AG04449 (cell line): ENCODE data around the gene AP3D1.

Experiments
- CTCF ChIA-PET: fragments of 350-600 bp; formaldehyde crosslinking; extraction: SDS; loops from one replicate; lab custom pipeline; 2021; ENCODE audit warnings: antibody characterized with exemption; lab: Yijun Ruan, JAX
- POLR2A ChIA-PET: fragments of 400-600, 350-600 bp; formaldehyde crosslinking; extraction: SDS; loops from one replicate; lab custom pipeline; 2020; ENCODE audit warnings: antibody characterized with exemption, inconsistent platforms; lab: Yijun Ruan, JAX
- DNase-seq: peaks from one replicate; pipeline ENCODE4 v3.0.0-alpha.2; 2010; ENCODE audit warnings: low read depth, low spot score
- H3K4me3 ChIP-seq: 2 replicates; pipeline ENCODE4 v1.5.1; 2011; ENCODE audit warnings: low read depth, mild to moderate bottlenecking, control low read depth, low read length
- TF ChIP-seq, protein P1 (sequence below): IDR thresholded peaks from one replicate; pipeline ENCODE4 v1.5.1; 2011; ENCODE audit warnings: mild to moderate bottlenecking, moderate library complexity, low read length, control low read depth, inconsistent platforms; ENCODE audit not compliant: insufficient read depth; ENCODE audit errors: missing control alignments

AP3D1 gene

DNA sequence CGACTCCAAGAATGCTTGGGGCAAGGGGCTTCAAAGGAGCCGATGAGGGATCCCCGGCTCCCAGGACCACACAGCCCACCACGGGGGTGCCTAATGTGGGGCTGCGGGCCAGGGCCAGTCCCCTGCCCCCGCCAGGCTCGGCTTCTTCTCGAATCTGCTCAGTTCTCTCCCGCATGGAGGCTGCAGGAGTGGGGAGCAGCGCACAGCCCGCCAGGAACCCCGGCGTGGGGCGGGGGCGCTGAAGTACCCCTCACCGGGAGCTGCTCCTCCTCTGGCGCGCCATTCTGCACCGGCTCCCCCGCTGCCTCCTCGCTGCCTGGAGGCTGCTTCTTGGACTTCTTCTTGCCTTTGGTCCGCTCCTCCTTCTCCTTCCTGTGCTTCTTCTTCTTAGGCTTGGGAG, 39.9 kb downstream of the AP3D1 start:
- ChIA-PET POLR2A (no interaction called here), CTCF (no interaction called here)
- TF ChIP-seq, protein P1, sequence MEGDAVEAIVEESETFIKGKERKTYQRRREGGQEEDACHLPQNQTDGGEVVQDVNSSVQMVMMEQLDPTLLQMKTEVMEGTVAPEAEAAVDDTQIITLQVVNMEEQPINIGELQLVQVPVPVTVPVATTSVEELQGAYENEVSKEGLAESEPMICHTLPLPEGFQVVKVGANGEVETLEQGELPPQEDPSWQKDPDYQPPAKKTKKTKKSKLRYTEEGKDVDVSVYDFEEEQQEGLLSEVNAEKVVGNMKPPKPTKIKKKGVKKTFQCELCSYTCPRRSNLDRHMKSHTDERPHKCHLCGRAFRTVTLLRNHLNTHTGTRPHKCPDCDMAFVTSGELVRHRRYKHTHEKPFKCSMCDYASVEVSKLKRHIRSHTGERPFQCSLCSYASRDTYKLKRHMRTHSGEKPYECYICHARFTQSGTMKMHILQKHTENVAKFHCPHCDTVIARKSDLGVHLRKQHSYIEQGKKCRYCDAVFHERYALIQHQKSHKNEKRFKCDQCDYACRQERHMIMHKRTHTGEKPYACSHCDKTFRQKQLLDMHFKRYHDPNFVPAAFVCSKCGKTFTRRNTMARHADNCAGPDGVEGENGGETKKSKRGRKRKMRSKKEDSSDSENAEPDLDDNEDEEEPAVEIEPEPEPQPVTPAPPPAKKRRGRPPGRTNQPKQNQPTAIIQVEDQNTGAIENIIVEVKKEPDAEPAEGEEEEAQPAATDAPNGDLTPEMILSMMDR, result no peak
- H3K4me3 ChIP-seq, result no peak overlapping the region
- DNase-seq, result no peak

DNA sequence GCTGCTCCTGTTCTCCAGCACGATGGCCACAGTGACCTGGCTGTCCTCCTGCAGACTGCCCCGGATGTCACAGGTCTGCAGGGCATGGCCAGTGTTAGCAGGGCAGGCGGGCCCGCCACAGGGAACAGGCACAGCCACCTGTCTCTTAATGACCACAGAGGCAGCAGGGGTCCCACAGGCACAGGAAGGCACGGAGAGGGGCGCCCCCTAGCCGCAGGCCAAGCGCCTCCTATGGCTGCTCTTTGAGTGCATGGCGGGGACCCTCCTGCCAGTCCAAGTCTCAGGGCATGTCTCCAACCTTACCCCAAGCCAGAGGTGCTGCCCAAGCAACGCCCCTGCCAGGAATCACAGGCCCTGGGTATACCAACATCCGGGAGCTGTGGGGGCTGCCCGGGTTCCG, 40.5 kb downstream of the AP3D1 start:
- CTCF ChIA-PET, result no interaction called here
- no peak overlapping the region for H3K4me3 ChIP-seq
- POLR2A ChIA-PET, result no interaction called here
- DNase-seq, result no peak
- TF ChIP-seq, protein P1, result no peak

DNA sequence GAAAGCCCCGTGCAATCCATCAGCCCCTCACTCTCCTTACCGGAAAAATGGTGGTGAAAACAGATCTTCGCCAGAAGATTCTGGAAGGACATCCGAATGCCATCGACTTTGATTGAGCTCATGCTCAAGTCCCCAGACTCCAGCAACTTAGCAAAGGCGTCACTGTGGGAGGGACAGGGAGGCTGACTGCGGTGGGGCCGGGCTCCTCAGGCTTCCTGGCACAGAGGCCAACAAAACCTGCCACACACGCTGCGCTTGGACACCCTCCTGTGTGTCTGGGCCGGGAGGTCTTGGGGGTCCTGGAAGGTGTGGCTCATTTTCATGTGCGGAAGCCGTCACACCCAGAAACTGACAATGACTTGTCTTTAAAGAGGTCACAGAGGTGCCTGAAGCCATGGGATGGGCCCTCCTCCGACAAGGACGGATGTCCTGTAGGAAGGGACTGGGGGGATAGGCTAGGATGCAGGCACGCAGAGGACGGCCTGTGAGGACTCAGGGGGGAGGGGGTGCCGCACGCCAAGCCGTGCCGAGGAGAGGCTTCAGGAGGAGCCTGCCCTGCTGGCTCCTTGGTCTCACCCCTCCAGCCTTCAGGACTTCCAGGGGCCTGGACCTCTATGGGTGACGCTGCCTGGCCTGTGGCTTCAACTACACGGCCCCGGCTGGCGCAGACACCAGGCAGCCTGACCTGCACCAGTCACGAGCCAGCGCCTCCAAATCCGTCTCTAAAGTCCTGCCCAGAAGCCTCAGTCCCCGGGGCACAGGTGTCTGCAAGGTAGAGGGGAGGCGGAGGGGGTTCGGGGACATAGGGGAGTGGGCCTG, 42.1 kb downstream of the AP3D1 start:
- ChIA-PET CTCF (no interaction called here), POLR2A (no interaction called here)
- TF ChIP-seq, protein P1, result no peak
- no peak for DNase-seq
- no peak overlapping the region for H3K4me3 ChIP-seq

DNA sequence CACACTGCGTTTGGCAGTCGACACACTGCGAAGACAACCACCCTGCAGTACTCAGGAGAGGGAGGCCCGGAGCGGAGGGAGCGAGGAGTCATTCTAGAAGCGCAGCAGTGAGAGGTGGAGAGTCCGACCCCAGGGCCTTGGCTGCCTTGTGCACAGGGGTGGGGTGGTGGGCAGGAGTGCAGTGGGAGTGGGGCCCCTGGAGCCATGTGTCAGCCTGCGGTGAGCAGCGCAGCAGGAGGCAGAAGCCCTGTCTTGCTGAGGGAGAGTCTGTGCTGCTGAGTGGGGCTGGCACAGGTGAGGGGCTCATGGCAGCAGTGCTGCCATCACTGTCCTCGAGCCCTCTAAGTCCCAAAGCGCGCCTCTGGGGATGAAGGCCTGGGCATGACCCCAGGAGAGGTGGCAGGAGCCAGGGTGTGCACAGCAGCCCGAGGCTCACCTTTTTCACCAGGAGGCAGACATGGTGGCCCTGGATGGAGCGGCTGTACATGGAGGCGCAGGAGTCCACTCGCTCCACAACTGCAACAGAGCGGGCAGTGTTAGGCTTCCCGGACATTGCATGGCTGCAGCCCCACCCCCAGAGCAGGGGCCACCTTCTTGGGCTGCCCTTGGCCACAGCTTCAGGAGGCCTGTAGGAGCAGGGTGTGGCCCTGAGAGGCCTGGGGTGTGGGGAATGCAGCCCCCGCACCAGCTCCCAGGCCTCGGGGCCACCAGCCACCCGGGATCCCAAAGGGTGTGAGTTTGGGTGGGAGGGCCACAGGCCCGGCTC, 42.9 kb downstream of the AP3D1 start:
- POLR2A ChIA-PET, result no interaction called here
- H3K4me3 ChIP-seq, result no peak overlapping the region
- no peak for DNase-seq
- TF ChIP-seq, protein P1, result no peak
- CTCF ChIA-PET, result no interaction called here

DNA sequence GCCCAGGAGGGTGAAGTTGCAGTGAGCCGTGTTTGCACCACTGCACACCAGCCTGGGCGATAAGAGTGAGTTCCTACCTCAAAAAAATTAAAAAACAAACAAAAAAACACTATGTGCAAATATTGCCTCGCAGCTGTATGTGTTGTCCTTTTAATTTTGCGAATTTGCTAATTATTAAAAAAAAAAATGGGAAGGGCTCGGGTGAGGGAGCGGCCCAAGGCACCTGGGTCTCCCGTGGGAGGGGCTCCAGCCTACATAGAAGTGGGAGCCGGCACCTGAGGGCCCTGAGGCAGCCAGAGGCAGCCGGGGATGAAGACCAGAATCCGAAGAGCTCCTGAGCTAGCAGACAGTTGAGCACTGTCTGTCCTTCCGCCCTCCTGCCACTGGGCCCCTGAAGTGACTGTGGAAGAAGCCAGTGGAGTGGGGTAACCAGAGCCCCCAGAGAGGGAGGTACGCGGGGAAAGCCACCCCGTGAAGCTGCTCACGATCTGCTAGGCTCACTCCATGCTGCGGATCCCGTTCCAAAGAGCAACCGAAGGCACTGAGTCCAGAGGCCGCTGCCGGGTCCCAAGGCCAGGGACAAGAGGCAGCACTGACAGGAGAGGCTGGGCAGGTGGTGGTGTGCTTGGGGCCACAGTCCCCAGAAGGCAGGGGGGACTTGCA, 48.2 kb downstream of the AP3D1 start:
- no peak for DNase-seq
- TF ChIP-seq, protein P1, result no peak
- ChIA-PET POLR2A (no interaction called here), CTCF (no interaction called here)
- no peak overlapping the region for H3K4me3 ChIP-seq
